Osteoblast (primary cell): ENCODE measurements around the gene CTNND2. TPM values are rescaled to one million over a fixed set of nuclear protein-coding genes. Genes with fewer than 3 reads are reported as not detected.

ENCODE experiments used
- DNase-seq: peaks from one replicate; pipeline ENCODE4 v3.0.0; 2011; ENCODE audit warnings: low spot score, mixed read lengths; ENCODE audit not compliant: insufficient read length; ENCODE audit errors: missing footprints
- H2AFZ ChIP-seq: 2 replicates; pipeline ENCODE4 v1.6.0; 2011; ENCODE audit warnings: mild to moderate bottlenecking, low read length
- H3K27ac ChIP-seq: 2 replicates; pipeline ENCODE4 v1.5.1; 2011; ENCODE audit warnings: mild to moderate bottlenecking, low read depth, low read length, moderate library complexity
- H3K27me3 ChIP-seq: 2 replicates; pipeline ENCODE4 v1.6.0; 2012; ENCODE audit warnings: mild to moderate bottlenecking, control low read depth, inconsistent platforms, low read length, moderate library complexity; ENCODE audit not compliant: insufficient read depth
- H3K36me3 ChIP-seq: 2 replicates; pipeline ENCODE4 v1.5.1; 2011; ENCODE audit warnings: mild to moderate bottlenecking, low read length, control low read depth, moderate library complexity; ENCODE audit not compliant: insufficient read depth
- H3K4me1 ChIP-seq: 2 replicates; pipeline ENCODE4 v1.5.1; 2011; ENCODE audit warnings: mild to moderate bottlenecking, low read length, control low read depth, moderate library complexity; ENCODE audit not compliant: insufficient read depth
- H3K4me2 ChIP-seq: 2 replicates; pipeline ENCODE4 v1.6.0; 2011; ENCODE audit warnings: mild to moderate bottlenecking, low read length; ENCODE audit not compliant: insufficient read depth
- H3K4me3 ChIP-seq: fragments of 200-600 bp; sonication (generic); 3 replicates; pipeline ENCODE4 v1.5.1; 2012; ENCODE audit warnings: mild to moderate bottlenecking, low read length, inconsistent platforms; ENCODE audit not compliant: insufficient read depth
- H3K79me2 ChIP-seq: 2 replicates; pipeline ENCODE4 v1.6.0; 2012; ENCODE audit warnings: mild to moderate bottlenecking, low read length, control low read depth, inconsistent platforms; ENCODE audit not compliant: insufficient read depth
- H3K9me3 ChIP-seq: 2 replicates; pipeline ENCODE4 v1.5.1; 2011; ENCODE audit warnings: low read depth, low read length, control low read depth
- H4K20me1 ChIP-seq: 2 replicates; pipeline ENCODE4 v1.6.0; 2012; ENCODE audit warnings: mild to moderate bottlenecking, low read length, control low read depth; ENCODE audit not compliant: insufficient read depth
- total RNA-seq: library from RNA; depleted of rRNA; stranded (reverse); fragments of >200 nt; gene quantifications from 2 replicates; pipeline ENCODE4 v1.2.3, GENCODE V29; 2012
- TF ChIP-seq, protein P1 (sequence below): IDR thresholded peaks from 2 replicates; pipeline ENCODE4 v1.5.1; 2011; ENCODE audit warnings: mild to moderate bottlenecking, low read depth, low read length, moderate library complexity; ENCODE audit errors: extremely low read depth

Gene CTNND2
- total RNA-seq, 1 donor = not detected

DNA sequence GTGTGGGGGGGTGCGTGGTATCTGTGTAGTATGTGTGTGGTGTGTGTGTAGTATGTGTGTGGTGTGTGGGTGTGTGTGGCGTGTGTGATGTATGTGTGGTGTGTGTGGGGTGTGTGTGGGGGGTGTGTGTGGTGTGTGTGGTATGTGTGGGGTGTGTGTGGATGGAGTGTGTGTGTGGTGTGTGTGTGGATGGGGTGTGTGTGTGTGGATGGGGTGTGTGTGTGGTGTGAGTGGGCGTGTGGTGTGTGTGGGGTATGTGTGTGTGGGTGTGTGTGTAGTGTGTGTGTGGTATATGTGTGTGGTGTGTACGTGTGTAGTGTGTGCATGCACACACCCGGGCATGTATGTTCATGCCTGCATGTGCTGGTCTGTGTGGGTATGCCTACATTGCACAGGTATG, 722.3 kb downstream of the CTNND2 start:
- Histone ChIP-seq H3K4me3 (no peak overlapping the region), H3K27ac (no peak overlapping the region), H3K79me2 (no peaks in the 10 kb centered on the region), H3K4me2 (no peak overlapping the region), H3K27me3 (no peaks in the 10 kb centered on the region), H3K4me1 (no peaks in the 10 kb centered on the region), H3K36me3 (no peaks in the 10 kb centered on the region), H2AFZ (no peak overlapping the region), H4K20me1 (no peaks in the 10 kb centered on the region), H3K9me3 (no peaks in the 10 kb centered on the region)
- DNase-seq = no peak
- TF ChIP-seq, protein P1, sequence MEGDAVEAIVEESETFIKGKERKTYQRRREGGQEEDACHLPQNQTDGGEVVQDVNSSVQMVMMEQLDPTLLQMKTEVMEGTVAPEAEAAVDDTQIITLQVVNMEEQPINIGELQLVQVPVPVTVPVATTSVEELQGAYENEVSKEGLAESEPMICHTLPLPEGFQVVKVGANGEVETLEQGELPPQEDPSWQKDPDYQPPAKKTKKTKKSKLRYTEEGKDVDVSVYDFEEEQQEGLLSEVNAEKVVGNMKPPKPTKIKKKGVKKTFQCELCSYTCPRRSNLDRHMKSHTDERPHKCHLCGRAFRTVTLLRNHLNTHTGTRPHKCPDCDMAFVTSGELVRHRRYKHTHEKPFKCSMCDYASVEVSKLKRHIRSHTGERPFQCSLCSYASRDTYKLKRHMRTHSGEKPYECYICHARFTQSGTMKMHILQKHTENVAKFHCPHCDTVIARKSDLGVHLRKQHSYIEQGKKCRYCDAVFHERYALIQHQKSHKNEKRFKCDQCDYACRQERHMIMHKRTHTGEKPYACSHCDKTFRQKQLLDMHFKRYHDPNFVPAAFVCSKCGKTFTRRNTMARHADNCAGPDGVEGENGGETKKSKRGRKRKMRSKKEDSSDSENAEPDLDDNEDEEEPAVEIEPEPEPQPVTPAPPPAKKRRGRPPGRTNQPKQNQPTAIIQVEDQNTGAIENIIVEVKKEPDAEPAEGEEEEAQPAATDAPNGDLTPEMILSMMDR = no peak

DNA sequence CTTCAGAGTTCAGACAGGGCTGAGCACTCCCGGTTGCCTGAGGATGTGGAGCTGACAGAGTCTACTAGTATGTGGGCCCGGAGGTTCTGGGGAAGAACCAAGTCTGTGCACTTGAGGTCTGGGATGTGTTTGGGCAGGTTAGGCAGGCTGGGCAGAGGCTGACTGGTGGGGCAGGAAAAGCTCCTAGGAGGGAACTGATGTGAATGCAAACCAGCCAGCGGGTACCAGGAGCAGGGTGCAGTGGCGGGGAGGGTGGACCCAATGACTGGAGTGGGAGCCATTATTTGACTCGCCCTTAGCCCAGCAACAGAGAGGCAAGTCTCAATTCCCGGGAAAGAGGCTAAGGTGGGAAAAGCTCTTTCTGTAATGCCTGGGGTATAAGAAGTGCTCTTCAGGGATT, 723.4 kb downstream of the CTNND2 start:
- no peaks in the 10 kb centered on the region for H3K9me3 ChIP-seq
- no peaks in the 10 kb centered on the region for H3K27me3 ChIP-seq
- no peak overlapping the region for H3K27ac ChIP-seq
- no peak overlapping the region for H3K4me2 ChIP-seq
- TF ChIP-seq, protein P1 = no peak
- H3K79me2 ChIP-seq = no peaks in the 10 kb centered on the region
- DNase-seq = no peak
- no peaks in the 10 kb centered on the region for H3K4me1 ChIP-seq
- H4K20me1 ChIP-seq = no peaks in the 10 kb centered on the region
- no peak overlapping the region for H3K4me3 ChIP-seq
- H3K36me3 ChIP-seq = no peaks in the 10 kb centered on the region
- H2AFZ ChIP-seq = no peak overlapping the region

DNA sequence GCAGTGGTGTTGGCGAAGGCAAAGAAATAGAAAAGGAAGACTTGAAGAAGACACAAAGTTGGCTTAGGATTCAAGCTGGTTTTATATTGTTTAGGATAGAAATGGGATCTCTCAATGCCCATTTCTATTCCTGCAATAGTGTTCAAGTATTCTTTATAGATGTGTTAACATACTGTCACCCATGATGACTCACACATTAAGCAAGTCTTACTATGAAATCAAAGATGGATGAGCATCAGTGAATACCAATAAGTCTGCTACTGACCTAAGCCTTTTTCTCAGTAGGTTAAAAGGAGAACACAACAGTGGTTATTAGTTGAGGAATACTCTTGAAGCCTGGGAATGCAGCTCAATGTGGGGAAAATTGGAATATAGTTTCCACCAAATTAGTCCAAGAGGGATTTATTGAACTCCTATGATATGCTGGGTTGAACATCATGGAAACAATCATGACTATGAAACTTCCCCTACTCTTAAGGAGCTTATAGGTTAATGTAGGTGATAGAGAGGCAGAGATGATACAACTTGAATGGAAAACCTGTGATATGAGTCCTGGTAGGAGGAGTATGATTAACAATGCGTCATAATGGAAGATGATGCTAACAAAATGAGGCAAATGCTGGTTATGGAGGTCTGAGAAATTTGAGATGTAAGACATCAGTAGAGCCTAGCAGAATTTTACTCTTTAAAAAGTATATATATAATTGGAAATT, 726.1 kb downstream of the CTNND2 start:
- no peak for DNase-seq
- Histone ChIP-seq H3K9me3 (no peaks in the 10 kb centered on the region), H4K20me1 (no peaks in the 10 kb centered on the region), H2AFZ (no peak overlapping the region), H3K36me3 (no peaks in the 10 kb centered on the region), H3K4me3 (no peak overlapping the region), H3K4me1 (no peaks in the 10 kb centered on the region), H3K4me2 (no peak overlapping the region), H3K27ac (no peak overlapping the region), H3K27me3 (no peaks in the 10 kb centered on the region), H3K79me2 (no peaks in the 10 kb centered on the region)
- TF ChIP-seq, protein P1 = no peak

DNA sequence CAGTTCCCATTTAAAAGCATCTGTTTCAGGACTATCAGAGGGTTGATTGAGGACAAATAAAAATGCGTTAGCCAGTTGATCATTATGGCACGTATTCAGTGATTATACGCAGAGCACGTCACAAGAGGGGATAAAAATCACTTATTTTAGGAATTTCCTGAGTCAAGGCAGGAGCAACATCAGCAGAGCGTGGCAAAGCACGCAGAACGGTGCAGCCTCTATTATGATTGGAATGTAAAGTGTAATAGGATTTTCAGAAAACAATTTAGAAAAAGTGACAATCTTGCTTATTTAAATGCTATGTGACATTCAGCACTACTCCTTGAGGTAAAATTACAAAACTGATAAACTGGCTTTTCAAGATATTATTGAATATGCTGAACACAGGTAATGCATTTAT, 729.7 kb downstream of the CTNND2 start:
- DNase-seq = no peak
- Histone ChIP-seq H3K9me3 (no peaks in the 10 kb centered on the region), H3K4me3 (no peak overlapping the region), H3K36me3 (no peaks in the 10 kb centered on the region), H3K27ac (no peak overlapping the region), H2AFZ (no peak overlapping the region), H3K4me1 (no peaks in the 10 kb centered on the region), H4K20me1 (no peaks in the 10 kb centered on the region), H3K79me2 (no peaks in the 10 kb centered on the region), H3K4me2 (no peak overlapping the region), H3K27me3 (no peaks in the 10 kb centered on the region)
- TF ChIP-seq, protein P1 = no peak
